Gastroesophageal sphincter (tissue), 3 donors: ENCODE measurements around the gene DOCK10.

Experiments
- EP300 ChIP-seq: sonication (generic); formaldehyde crosslinking; IDR thresholded peaks from one replicate; pipeline ENCODE4 v1.6.1; 2017; ENCODE audit warnings: antibody characterized with exemption, mild to moderate bottlenecking
- POLR2AphosphoS5 ChIP-seq: sonication (generic); formaldehyde crosslinking; IDR thresholded peaks from one replicate; pipeline ENCODE4 v1.6.1; 2017; ENCODE audit warnings: antibody characterized with exemption
- TF ChIP-seq, protein P1 (sequence below), 4 experiments: fragments of 200-600 bp in 2 of 4; fragments of 450-650 bp in 2 of 4; sonication (generic) in 1 of 4; IDR thresholded peaks; one replicate each; pipeline ENCODE4 v1.5.1; 2017 to 2019; ENCODE audit warnings: antibody characterized with exemption in 4 of 4, mild to moderate bottlenecking in 2 of 4, moderate library complexity in 2 of 4

GRCh38 chr2:225069477-225069876 is 27.2 kb upstream of the DOCK10 start:
- TF ChIP-seq, protein P1, sequence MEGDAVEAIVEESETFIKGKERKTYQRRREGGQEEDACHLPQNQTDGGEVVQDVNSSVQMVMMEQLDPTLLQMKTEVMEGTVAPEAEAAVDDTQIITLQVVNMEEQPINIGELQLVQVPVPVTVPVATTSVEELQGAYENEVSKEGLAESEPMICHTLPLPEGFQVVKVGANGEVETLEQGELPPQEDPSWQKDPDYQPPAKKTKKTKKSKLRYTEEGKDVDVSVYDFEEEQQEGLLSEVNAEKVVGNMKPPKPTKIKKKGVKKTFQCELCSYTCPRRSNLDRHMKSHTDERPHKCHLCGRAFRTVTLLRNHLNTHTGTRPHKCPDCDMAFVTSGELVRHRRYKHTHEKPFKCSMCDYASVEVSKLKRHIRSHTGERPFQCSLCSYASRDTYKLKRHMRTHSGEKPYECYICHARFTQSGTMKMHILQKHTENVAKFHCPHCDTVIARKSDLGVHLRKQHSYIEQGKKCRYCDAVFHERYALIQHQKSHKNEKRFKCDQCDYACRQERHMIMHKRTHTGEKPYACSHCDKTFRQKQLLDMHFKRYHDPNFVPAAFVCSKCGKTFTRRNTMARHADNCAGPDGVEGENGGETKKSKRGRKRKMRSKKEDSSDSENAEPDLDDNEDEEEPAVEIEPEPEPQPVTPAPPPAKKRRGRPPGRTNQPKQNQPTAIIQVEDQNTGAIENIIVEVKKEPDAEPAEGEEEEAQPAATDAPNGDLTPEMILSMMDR (IDR thresholded peaks at IDR 0.05) = no peak
- TF ChIP-seq EP300 = no peak
- no peak for TF ChIP-seq POLR2AphosphoS5
